ENCODE measurements around the gene IRAG1.

IRAG1 gene

DNA sequence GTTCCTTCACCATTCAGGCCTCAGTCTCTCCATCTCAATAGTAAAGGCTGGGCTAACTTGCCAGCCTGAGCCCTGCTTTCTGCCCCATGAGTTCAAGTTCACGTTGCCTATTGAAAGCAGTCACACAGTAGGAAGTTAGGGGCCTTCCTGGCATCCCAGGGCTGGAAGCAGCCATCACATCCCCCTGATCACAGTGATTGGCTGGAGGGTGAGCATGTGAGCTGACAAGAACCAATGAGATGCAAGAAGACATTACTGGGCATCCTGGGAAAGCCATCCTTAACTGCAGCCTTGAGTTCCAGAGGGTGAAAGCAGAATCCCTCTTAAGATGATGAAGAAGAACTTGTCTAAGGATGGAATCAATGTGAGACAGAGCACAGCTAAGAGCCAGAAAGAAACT, 29.1 kb downstream of the IRAG1 start:
- no peak for DNase-seq

GRCh38 chr11:10663990-10664389, 29.6 kb downstream of the IRAG1 start:
- DNase-seq: no peak

DNA sequence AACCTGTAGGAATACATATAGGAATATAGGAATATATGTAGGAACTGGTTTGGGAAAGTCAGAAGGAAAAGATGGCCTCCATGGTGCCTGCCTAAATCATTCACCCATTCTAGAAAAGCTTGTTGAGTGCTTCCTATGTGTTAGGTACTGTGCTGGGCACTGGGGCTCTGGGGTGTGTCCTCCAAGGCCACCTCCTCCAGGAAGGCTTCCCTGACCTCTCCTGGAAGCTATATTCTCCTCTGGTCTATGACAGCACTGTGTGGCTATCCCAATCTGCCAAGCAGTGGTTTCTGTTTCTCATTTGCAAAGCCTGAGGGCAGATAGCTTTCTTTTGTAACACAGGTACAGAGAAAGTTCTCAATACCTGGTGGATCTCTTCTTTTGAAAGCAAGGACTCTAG, 30.2 kb downstream of the IRAG1 start:
- DNase-seq: no peak

DNA sequence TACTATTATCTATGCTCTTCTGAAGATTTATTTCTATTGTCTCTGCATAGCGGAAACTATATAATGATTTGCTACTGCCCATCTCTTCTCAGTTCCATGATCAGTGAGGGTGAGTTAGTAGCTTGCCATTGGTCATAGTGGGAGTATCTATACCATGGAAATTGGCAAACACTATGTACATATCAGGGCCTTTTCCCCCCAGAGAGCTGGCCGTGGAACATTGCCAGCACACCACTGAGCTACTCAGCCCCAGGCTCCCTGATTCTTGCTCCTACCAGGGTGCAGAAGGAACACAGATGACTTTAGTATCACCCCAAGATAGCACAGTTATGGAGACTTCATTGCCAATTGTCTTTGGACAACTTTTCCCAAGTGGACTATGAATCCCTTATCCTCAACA, 33.2 kb downstream of the IRAG1 start:
- DNase-seq: no peak

DNA sequence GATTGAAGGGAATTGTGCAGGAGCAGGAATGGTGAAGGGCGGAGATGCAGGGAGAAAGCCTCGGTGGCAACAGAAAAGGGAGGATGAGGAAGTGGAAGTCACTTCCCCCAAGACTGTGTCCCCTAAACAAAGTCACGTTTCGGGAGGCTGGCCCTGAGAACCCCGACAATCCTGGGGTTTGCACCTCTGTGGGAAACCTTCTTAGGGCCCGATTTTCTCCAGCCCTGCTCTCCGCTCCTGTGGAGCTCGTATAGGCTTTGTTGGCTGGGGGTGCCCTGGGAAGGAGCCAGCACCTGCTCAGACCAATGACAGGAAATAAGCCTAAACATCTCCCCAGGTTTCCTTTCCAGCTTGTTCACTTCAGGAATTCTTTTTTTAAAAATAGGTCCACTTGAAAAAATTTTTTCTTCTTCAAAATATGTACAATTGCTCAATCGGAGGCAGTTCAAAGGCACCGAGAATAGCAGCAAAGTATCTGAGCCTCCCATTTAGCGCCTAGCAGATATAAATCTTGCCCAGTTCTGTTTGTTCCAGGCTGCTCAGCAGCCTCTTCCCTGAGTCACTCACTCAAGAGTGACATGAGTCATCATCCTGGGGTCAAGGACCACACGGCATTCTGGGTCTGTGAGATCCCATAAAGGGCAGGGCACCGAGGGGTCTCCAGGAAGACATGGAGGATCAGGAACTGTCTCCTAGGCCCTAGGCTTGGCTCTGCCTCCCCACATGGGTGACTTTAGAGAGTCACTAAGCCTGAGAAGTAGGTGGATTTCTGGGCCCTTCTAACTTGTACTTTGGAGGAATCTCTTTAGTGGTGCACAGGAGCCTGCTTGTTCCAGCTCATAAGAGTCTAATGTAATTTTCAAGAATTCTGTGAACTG, 34.0 kb downstream of the IRAG1 start:
- peak in 1 of 2 experiments; percentile 20 for DNase-seq

DNA sequence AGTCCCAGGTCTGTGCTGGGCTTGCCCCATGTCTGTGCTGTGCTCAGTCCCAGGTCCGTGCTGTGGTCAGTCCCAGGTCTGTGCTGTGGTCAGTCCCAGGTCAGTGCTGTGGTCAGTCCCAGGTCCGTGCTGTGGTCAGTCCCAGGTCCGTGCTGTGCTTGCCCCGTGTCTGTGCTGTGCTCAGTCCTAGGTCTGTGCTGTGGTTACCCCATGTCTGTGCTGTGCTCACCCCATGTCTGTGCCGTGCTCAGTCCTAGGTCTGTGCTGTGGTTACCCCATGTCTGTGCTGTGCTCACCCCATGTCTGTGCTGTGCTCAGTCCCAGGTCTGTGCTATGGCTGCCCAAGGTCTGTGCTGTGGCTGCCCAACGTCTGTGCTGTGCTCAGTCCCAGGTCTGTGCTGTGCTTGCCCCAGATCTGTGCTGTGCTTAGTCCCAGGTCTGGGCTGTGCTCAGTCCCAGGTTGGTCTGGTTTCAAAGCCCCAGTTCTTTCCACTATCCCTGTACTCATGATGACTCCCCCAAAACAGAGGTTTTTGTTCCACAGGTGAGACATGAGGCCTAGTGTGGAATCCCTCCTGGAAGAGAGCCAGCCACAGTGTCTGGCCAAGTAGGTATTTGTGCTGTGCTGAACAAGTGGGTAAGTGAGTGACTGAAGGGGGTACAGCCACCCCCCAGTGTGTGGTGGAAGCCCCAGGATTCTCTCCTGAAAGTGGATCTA, 34.8 kb downstream of the IRAG1 start:
- no peak for DNase-seq

- DNase-seq: no peak
Observed at GRCh38 chr11:10657308-10658271, 36.0 kb downstream of the IRAG1 start.

GRCh38 chr11:10655943-10656576, 37.5 kb downstream of the IRAG1 start:
- no peak for DNase-seq

- no peak for DNase-seq
Observed at GRCh38 chr11:10655227-10655626, 38.3 kb downstream of the IRAG1 start.

DNA sequence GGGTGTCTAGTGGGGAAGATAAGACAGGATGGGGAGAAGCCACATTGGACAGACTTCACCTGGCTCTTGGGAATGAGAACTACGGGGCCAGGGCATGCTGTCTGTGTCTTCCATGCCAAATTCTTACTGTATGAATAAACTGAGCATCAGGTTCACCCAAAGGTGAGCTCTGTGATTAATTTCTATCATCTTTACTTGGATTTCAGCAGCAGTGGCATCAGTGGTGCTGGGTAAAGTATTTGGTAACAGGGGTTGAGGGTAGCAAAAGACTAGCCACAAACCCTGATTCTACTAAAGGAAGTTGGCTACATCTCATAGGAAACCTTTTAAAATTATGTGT, 38.8 kb downstream of the IRAG1 start:
- no peak for DNase-seq

- DNase-seq: no peak
Observed at GRCh38 chr11:10653946-10654810, 39.4 kb downstream of the IRAG1 start.

DNA sequence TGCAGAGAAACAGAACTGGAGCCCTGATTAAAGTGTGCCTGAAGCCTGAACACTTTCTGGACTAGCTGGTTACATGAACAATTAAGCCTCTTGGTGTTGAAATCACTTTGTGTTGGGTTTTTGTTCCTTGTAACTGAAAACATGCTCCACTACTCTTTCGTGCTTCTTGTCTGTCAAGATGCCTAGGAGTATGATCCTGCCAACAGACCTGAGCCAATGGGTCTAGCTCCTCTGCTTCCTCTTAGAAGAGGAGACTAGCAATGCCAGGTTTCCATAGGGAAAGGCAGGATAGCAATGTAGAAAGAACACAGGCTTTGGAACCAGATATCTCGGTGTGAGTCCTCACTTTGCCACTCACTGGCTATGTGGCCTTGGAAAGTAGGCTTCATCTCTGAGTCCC, 40.3 kb downstream of the IRAG1 start:
- no peak for DNase-seq

DNA sequence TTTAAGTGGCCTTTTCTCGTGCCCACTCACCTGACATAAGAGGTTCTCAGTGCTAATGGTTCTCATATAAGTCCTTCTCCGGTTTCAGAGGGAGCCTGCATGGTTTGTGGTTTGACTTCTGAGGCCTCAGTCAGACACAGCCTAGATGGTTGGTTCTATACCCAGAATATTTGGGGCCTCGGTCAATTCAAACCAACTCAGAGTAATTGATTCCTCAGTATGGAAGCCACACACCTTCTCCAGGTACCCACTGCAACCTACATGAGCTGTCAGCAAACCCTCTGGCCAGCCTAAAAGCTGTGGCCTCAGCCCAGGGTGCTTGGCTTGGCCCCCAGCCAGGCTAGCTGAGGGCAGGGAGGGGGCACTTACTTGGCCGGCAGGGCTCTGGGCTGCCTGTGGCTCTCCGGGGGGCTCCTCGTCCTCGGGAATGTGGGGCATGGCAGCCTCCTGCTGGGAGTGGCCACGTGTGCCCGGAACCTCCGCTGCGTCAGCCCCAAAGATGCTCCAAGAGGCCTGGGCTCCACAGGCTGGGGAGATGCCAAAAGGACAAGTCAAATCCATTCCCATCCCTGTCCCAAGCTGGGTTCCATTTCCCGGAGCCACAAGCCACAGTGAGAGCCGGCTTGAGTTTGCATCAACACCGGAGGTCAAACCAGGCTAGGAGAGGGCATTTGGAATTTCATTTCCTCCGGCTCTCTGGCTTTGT, 41.7 kb downstream of the IRAG1 start:
- DNase-seq: no peak

- no peak for DNase-seq
Observed at GRCh38 chr11:10650630-10651029, 42.9 kb downstream of the IRAG1 start.

GRCh38 chr11:10650166-10650565, 43.4 kb downstream of the IRAG1 start:
- DNase-seq: no peak

DNA sequence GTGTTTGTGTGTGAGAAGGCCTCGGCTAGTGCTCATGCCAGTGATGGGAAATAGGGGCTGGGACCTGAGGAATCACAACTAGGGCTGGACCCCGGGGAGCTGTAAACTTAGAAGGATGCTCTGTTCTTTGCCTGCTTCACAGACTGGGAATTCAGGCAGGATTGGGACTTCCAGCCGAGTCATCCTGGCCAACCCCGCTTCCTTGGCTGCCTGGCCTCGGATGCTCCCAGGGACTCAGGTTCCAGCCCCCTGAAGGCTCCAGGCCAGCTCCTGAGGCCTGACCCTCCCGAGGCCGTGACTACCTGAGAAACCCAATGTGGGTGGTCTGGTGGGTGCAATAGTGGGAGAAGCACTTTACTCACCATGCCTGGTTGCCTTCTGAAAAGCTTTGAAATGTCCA, 44.7 kb downstream of the IRAG1 start:
- DNase-seq: no peak

DNA sequence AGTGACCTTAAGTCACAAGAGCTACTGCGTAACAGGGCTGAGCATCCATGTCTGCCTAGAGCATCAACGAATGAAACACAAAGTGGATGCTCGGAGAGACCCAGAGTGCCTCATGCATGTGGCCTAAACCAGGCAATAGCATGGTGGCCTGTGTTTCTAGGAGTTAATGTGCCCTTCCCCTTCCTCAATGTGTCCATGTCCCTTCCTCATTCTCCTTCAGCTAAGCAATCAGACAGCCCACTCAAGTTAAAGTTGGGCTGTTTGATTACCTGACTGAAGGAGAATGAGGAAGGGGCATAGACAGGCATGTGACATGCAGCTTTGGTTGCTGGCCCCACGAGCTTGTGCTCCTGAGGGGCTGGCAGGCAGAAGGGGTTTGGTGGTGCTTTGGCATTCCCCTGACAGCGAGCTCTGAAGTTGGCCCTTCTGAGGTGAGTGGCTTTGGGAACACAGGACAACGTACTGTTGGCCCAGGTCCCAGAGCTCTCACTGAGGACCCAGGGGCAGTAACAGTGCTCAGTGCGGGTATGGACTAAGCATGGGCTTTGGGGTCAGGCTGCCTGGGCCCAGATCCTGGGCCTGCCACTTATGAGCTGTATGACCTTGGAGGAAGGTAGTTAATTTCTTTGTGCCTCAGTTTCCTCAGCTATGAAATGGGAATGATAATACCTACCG, 46.7 kb downstream of the IRAG1 start:
- no peak for DNase-seq

DNA sequence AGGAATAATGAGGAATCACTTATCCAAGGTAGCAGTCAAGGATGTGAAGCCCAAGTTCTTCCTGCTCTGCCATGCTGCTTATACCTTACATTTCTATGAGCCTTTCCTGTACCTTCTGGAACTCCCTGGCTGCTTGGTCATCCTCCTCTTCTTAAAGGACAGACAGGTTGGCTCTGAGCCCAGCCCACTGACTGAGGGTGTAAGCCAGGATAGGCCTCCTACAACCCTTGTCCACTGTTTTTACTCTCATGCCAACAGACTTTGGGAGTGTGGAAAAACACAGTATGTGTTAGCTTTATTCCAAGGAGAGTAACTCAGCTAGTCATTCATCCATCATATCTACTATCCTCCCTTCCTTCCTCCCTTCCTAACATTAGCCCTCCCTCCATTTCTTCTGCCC, 47.5 kb downstream of the IRAG1 start:
- no peak for DNase-seq

DNA sequence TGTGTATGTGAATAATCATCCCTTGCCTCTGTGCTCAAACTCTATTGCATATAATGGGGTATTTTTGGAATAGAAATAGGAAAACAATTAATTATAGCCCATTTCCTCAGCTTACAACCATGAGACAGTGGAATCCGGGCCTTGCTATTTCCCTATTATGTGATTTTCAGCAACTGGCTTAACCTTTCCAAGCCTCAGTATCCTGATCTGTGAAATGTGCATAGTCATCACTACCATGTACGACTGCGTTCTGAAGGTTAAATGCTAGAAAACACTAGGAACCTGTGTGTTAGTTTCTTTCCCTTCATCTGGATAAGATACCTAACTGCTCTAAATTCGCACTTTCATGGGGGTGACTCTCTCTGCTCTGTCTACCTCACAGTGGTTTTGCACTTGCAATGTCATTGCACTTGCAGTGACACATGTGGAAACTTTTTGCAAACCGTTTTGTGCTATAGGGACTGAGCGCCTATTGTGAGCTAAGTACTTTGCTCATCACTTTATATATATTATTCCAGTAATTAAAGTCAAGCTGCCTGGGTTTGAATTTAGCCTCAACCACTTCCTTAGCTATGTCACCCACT, 48.3 kb downstream of the IRAG1 start:
- no peak for DNase-seq

Measured in SHP77 (cell line).